Measurements from ENCODE around the gene POLRMT.

POLRMT gene

DNA sequence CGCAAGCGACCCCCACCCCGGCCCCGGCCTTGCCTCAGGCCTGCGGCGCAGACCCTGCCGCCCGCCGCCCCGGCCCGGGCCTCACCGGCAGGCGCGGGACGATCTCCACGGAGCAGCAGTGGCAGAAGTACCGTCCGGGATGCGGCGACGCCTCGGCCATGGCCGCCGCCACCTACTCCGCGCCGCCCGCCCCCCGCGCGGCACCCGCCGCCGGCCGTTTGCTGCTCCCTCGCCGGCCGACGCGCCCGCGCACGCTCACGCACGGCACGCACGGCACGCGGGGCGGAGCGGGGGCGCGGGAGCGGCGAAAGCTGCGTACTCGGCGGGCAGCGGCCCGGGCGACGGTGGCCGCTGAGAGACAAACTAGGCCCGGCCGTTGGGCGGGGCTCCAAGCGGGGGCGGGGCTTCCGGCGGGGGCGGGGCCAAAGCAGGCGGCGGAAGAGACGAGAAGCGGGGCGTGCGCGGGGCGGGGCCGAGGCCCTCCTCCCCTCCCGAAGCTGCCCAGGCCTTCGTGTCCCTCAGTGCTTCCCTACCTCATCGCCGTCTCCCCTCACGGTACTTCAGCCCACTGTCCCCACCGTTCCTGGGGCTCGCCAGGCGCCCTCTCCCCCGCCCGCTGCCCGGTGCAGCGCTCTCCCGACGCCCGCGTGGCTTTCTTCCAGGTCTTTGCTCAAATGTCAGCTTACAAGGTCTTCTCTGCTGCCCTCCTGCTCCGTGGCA, 29.8 kb upstream of the POLRMT start, which contains the start of gene RNF126:
Gene RNF126, minus strand, starts transcription at position 253 of the 720 bp plus-strand sequence. Its CDS starts 93 bp downstream, at position 160.
- peak; percentile 93 for DNase-seq

DNA sequence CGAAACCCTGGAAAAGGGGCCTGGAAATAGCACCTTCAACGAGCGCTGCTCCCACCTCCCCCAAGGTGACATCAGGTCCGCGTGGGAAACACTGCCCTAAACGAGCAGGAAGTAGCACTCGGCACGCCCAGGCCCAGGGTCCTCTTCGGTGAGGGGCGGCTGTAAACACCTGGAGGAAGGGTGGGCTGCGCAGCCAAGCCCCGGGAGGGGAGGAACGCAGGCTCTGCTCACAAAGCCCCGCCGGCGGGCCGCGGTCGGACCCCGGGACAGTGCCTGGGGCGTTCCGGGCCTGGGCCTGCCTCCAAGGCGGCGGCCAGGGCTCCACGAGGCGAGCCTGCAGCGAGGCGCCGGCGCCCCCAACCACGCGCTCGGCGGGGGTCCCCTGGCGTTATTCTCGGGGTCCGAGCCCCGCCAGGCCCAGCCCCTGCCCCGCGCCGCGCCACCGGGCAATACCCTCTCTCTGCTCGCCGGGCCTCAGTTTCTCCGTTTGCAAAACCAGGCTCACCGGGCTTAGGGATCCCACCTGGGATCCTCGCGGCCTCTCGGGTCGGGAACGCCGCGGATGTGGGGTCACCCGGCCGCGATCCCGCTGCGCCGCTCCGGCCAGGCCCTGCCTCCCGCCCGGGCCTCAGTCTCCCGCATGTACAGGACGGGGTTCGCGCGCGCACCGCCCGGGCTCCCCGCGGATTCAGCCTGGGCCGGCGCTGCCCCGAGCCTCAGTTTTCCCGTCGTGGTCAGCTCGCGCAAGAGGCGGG, 29.0 kb upstream of the POLRMT start:
- DNase-seq, result peak; percentile 84

DNA sequence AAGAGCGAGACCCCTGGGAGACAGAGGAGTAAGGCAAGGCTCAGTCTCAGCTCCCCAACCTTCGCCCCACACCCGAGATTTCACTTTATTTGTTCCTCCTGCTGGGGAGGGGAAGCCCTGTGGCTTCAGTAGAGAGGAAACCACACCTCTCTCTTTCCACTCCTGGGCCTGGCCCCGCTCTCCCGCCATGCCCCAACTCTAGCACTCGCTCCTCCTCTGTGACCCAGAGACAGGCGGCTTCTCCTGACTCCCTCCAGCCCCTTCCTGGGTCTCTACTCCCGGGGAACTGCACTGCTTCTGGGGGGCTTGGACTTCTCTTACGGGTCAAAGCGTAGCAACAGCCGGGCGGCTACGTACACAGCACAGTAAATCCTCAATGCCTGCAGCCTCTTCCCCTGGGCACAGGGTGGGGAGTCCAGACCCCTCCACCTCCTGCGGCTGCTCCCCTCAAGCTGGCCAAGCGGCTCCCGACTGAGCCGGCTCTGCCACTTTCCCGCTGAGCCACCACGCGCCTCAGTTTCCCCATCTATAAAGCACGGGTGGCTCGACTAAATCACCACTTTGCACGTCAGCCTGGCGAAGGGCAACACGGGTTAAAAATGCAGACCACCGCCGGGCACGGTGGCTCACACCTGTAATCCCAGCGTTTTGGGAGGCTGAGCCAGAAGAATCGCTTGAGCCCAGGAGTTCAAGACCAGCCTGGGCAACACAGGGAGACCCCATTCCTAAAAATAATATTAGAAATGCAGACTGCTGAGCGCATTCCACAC, 28.3 kb upstream of the POLRMT start:
- peak; percentile 78 for DNase-seq

DNA sequence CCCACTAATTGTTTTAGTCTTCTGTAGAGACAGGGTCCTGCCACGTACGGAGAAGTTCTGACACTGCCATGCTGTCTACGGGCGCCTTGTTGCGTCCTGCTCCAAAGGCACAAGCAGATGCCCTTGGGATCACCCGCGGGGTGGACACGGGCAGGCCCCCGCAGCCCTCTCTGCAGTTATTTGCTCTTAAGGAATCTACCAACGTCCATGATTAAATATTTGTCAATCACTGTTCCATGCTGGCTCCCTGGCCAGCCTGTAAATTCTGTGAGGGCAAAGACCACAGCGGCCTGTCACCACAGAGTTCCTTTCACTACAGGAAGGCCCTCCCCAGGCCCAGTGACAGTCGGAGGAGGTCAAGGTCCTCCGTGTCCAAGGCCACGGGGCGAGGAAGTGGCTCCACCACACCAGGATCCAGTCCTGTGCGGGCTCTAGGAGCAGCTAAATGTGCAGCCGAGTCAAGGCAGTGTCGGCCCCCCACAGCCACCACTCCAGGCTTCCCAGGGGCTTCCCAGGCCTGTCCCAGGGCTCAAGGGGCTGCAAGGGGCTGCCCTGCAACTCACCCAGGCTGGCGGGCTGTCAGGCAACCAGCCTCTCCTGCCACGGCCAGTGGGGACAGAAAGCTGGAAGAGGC, 27.6 kb upstream of the POLRMT start:
- no peak for DNase-seq

- DNase-seq, result peak; percentile 38
Observed at GRCh38 chr19:658916-659839, 25.8 kb upstream of the POLRMT start.

DNA sequence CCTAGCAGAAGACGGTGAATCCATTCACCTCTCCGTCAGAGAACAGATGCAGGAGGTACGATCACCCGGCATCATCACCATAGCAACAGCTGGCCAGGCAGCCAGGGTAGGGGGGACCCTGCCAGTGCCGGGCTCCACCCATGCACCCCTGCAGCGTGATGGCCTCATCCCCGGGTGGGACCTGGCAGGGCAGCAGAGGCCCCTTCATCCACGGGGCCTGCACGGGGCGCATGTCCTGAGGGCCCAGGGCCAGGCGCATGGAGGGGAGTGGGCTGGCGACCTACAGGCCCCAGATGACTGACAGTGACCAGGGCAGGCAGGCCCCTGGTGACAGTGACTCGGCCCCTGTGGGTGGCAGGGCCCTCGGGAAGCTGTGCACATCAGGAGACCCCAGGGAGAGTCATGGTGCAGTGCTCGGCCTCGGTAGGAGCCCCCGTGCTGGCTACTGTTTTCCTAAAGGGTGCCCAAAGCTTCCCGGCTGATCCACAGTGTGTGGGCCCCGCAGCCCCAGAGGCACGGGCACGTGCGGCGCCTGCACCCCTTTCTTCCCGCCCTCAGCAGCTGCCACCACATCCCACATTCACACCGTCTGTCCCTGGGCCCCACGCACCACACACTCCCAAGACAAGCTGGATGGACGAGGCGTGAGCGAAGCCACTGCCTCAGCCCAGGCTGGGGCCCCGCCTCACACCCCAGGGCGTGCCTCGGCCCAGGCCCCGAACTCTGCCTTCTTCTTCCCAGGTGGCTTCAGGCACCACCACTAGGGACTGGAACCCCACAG, 24.9 kb upstream of the POLRMT start:
- DNase-seq, result no peak

GRCh38 chr19:657611-658010, 24.3 kb upstream of the POLRMT start:
- no peak for DNase-seq

DNA sequence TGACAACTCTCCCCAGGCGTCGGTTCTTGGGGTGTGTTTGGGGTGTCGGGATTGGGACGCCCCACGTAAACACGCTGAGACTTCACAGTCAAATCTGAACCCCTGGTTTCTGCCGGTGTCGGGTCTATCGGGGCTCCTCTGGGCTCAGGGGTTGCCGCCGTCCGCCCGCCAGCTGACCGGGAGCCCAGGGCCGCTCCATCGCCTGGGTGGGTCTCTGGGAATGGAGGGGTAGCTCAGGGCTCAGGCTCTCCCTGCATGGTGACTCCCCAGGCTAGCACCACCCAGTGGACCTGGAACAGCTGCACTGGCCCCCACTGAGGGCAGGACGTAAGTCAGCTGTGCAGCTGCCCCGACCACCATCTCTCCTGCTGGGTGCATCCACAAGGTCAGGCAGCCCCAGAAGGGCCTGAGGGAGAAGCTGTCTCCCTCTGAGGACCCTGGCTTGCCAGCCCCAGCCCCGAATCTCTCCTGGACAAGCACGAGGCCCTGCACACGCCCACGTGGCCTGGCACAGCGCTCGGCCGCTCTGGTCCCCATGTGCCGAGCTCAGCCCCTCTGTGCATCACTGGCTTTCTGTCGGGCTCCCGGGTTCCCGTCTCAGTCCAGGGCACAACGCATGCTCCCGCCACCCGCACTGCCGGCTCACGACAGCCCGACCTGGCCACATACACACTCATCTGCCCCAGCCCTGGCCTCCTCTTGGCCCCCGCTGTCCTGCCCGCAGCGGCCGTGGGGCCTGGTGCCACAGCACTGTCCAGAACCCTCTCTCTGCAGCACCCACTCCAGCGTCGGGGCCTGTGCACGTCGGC, 23.6 kb upstream of the POLRMT start:
- no peak for DNase-seq

DNA sequence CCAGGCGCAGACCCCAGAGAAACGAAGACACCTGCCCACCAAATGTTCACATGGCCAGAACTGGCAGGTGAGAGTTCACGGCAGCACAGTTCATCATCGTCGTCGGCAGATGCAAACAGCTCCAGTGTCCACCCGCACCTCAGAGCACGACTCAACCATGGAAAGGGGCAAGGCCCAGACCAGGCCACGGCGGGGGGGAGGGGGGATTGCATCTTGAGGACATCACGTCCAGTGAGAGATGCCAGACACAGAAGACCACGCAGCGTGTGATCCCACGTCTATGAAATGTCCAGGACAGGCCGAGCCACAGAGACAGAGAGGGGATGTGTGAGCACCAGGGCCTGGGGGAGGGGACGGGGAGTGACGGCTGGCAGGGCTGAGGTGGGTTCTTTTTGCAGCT, 22.4 kb upstream of the POLRMT start:
- no peak for DNase-seq

DNA sequence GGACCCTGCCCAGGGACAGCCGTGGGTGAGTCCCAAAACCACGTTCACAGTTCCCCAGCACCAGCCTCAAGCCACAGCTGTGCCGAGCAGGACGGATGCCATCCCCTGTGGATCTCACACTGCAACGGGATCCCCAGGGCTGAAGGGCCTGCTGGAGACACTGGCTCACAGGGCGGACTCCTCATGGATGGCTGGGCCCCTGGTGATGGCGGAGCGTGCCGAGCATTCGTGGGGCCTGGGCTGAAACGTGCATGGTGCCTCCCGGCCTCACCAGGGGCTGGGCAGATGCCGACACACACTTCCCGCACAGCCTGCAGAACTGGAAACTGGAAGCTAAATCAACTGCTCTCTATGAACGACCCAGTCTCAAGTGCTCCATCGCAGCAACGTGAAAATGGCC, 20.1 kb upstream of the POLRMT start:
- no peak for DNase-seq

GRCh38 chr19:652467-653389, 19.4 kb upstream of the POLRMT start:
- no peak for DNase-seq

- DNase-seq, result no peak
Observed at GRCh38 chr19:651991-652390, 18.7 kb upstream of the POLRMT start.

DNA sequence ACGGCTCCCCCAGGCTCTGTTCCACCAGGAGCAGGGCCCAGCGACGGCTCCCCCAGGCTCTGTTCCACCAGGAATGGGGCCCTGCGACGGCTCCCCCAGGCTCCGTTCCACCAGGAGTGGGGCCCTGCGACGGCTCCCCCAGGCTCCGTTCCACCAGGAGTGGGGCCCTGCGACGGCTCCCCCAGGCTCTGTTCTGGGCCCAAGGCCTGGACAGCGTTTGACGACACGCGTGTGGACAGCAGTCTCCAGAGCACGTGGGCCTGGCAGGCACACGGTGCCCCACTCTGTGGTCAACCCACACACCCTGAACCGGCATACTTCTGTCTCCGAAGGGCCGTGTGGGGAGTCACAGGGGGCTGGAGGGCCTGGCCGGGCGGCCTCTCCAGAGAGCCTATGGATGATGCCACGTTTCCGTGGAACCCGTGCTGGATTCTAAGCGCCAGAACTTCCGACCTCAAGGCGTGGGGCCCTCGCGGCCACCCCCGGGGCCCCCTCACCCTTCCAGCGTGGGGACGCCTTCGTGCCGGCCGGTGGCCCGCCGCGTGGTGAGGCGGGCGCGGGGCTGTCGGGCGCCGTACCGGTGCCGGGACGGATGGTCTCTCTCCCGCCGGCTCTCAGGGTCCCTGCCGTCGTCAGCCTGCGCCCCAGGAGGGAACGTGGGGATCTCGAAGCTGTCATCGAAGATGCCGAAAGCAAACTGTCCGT, 17.9 kb upstream of the POLRMT start:
- no peak for DNase-seq

DNA sequence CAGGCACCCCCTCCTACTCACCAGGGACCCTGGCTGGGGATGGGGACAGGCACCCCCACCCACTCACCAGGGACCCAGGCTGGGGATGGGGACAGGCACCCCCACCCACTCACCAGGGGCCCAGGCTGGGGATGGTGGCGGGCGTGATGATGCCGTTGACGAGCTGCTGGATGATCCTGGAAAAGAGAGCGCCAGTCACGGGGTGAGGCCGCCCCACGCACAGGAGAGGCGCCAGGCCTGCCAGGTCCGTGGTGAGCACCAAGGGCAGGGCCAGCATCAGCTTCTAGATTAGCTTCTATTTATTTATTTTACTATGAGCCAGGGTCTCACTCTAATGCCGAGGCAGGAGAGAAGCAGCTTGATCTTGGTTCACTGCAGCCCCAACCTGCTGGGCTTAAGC, 16.8 kb upstream of the POLRMT start:
- no peak for DNase-seq

DNA sequence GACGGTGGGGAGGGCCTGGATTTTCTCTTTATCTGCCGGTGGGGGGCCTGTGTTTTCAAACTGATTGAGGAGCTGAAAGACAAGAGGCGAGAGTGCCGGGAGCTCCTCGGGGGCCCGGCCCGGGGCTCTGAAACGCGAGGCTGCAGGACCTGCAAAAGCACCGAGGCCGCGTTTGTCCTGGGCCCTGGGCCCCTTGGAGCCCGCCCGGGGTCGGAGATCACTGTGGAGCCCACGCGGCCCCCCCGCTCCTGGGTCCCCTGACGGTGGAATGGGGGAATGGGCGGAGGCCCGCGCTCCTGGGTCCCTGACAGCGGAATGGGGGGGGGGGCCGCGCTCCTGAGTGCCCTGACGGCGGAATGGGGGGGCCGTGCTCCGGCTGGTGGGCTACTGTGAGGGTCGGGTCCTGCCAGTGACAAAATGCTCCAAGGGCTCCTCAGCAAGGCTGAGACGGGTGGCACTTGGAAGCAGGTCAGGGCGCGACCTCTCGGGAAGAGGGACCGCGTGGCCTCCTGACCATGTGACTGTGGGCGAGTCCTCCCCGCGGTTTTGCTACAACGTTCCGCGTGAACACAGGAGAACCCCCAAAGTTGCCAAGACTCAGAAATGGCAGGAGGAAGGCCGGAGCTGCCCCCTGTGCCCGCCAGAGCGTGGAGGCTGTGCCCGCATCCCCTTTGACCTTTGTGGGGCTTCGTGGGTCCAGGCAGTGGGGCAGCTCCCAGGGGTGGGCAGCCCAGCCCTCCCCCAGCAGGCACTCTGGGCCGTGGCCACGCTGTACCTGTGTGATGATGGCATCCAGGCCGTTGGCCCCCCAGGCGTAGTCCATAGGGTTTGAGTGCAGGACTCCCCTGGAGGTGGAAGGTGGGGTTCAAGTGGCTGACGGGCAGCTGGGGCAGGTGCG, 15.8 kb upstream of the POLRMT start:
- DNase-seq, result no peak

GRCh38 chr19:648305-648704, 15.0 kb upstream of the POLRMT start:
- DNase-seq, result no peak

- DNase-seq, result no peak
Observed at GRCh38 chr19:647566-648284, 14.4 kb upstream of the POLRMT start.
